Tibial artery (tissue), 4 donors: ENCODE results near the gene GJB4.
"Not testable (repeated sequence)": the region's sequence is repeated elsewhere in the genome, so short reads cannot be mapped to it uniquely, and the experiment has no call there.

Experiments used
- DNase-seq, 2 donors: peaks; one replicate each; pipeline ENCODE4 v3.0.0-alpha.2; 2019
- H3K27ac ChIP-seq, 2 donors: fragments of 200-600 bp; sonication (generic) in 1 of 2; 1 replicate in 1 of 2; 2 replicates in 1 of 2; pipeline ENCODE4 v1.5.1; 2018 to 2019; ENCODE audit warnings: mild to moderate bottlenecking in 1 of 2
- H3K27me3 ChIP-seq, 2 donors: fragments of 200-600 bp; sonication (generic) in 1 of 2; one replicate each; pipeline versions ENCODE4 v1.5.1 to v1.6.0; 2016 to 2019
- H3K36me3 ChIP-seq, 3 donors: fragments of 200-600 bp; sonication (generic) in 2 of 3; one replicate each; pipeline ENCODE4 v1.5.1; 2016 to 2019; ENCODE audit warnings: mild to moderate bottlenecking in 2 of 3
- H3K4me1 ChIP-seq, 4 donors: fragments of 200-600 bp; sonication (generic) in 2 of 4; 1 replicate in 3 of 4; 2 replicates in 1 of 4; pipeline ENCODE4 v1.5.1; 2016 to 2019
- H3K4me3 ChIP-seq, 2 donors: fragments of 200-600 bp; sonication (generic) in 1 of 2; 1 replicate in 1 of 2; 2 replicates in 1 of 2; pipeline ENCODE4 v1.5.1; 2018 to 2019; ENCODE audit warnings: mild to moderate bottlenecking in 2 of 2
- H3K9me3 ChIP-seq, 3 donors: fragments of 200-600 bp; sonication (generic) in 1 of 3; one replicate each; pipeline ENCODE4 v1.5.1; 2016 to 2019
- intact Hi-C: fragments of 100-400 bp; cut with DNase I; formaldehyde crosslinking; loops from one replicate; pipeline ENCODE4 v1.15.0; 2023; ENCODE audit warnings: low total_unique reads
- TF ChIP-seq, protein P1 (sequence below), 2 experiments: fragments of 200-600 bp in 1 of 2; fragments of 450-650 bp in 1 of 2; IDR thresholded peaks; one replicate each; pipeline ENCODE4 v1.5.1; 2017 to 2019; ENCODE audit warnings: antibody characterized with exemption in 2 of 2, mild to moderate bottlenecking in 1 of 2, moderate library complexity in 1 of 2

Gene GJB4

DNA sequence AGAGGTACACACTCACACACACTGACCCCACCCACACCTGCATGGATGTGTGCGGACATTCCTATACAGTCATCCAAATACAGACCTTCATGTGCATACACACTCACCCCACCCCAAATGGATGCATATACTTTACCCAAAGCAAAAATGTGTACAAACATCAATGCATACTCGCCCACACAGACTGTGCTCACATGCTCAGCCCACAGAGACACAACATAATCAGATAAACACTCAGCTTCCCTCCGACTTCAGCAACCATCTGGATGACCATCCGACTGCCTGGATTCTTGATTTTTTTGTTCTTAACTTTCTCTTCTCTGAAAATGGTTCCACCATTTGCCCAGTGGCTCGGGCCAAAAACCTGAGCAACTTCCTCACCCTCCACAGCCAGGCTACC lies 29.1 kb upstream of the GJB4 start:
- TF ChIP-seq, protein P1, sequence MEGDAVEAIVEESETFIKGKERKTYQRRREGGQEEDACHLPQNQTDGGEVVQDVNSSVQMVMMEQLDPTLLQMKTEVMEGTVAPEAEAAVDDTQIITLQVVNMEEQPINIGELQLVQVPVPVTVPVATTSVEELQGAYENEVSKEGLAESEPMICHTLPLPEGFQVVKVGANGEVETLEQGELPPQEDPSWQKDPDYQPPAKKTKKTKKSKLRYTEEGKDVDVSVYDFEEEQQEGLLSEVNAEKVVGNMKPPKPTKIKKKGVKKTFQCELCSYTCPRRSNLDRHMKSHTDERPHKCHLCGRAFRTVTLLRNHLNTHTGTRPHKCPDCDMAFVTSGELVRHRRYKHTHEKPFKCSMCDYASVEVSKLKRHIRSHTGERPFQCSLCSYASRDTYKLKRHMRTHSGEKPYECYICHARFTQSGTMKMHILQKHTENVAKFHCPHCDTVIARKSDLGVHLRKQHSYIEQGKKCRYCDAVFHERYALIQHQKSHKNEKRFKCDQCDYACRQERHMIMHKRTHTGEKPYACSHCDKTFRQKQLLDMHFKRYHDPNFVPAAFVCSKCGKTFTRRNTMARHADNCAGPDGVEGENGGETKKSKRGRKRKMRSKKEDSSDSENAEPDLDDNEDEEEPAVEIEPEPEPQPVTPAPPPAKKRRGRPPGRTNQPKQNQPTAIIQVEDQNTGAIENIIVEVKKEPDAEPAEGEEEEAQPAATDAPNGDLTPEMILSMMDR (IDR thresholded peaks at IDR 0.05): no peak
- Histone ChIP-seq H3K27ac (no peak overlapping the region), H3K4me3 (no peak overlapping the region), H3K4me1 (no peaks in the 10 kb centered on the region), H3K9me3 (no peaks in the 10 kb centered on the region), H3K27me3 (peaks cover 0 to 4% of the 10 kb centered on the region in 2 donors), H3K36me3 (no peaks in the 10 kb centered on the region)
- peak in 1 of 2 donors; percentile 27 for DNase-seq
- intact Hi-C loops: no loop called here

DNA sequence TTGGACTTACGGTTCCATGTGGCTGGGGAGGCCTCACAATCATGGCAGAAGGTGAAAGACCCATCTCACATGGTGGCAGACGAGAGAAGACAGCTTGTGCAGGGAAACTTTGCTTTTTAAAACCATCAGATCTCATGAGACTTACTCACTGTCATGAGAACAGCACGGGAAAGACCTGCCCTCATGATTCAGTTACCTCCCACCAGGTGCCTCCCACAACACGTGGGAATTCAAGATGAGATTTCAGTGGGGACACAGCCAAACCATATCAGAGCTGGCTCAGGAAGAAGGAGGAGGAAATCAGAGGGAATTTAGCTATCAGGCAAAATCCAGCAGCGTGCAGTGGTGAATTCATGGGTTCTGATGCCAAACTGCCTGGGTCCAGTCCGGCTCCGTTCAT lies 26.7 kb upstream of the GJB4 start:
- peak in 1 of 2 donors; percentile 15 for DNase-seq
- H3K27ac ChIP-seq, intact Hi-C loops, H3K4me1 ChIP-seq, H3K9me3 ChIP-seq, H3K36me3 ChIP-seq, H3K4me3 ChIP-seq, H3K27me3 ChIP-seq: not testable (repeated sequence)

DNA sequence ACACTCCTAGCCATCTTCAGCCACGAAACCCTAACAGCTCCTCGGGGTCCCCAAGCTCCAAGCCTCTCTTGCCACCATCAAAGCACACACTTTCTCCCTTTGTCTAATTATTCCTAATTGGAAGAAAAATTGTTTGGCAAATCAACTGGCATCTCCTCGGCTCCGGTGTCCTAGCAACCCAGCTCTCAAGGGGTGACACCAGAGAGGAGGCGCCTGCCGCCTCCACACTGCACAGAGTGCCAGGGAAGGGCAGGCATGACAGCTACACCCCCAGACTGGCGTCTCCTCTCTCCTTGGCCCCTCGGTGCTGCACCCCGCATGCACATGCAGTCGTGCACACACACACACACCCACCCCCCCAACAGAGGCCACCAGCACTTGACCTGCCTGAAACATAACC lies 22.8 kb upstream of the GJB4 start:
- TF ChIP-seq, protein P1 (IDR thresholded peaks at IDR 0.05): no peak
- peaks cover 0 to 7% of the 10 kb centered on the region in 2 donors for H3K27me3 ChIP-seq
- DNase-seq: no peak
- intact Hi-C loops: no loop called here
- no peak overlapping the region for H3K27ac ChIP-seq
- H3K4me3 ChIP-seq: no peak overlapping the region
- H3K36me3 ChIP-seq: no peaks in the 10 kb centered on the region
- no peaks in the 10 kb centered on the region for H3K9me3 ChIP-seq
- H3K4me1 ChIP-seq: no peaks in the 10 kb centered on the region

DNA sequence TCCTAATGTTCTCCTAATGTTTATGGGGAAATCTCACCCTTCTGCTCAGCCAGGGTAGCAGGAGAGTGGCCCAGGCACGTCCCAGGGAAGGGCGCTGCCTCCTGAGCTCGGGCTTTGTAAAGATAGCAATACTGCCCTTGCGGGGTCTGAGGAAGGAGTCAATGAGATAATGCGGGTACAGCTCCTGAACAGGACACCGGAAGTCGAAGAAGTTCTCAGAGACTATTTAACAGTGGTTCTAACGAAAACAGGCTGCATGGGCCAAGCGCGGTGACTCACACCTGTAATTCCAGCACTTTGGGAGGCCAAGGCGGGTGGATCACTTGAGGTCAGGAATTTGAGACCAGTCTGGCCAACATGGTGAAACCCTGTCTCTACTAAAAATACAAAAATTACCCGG lies 22.3 kb upstream of the GJB4 start:
- H3K4me3 ChIP-seq, H3K4me1 ChIP-seq, H3K36me3 ChIP-seq, intact Hi-C loops, DNase-seq, H3K27ac ChIP-seq, H3K9me3 ChIP-seq: not testable (repeated sequence)
- peaks cover 0 to 10% of the 10 kb centered on the region in 2 donors for H3K27me3 ChIP-seq

- H3K27ac ChIP-seq: no peak overlapping the region
- TF ChIP-seq, protein P1 (IDR thresholded peaks at IDR 0.05): no peak
- DNase-seq: no peak
Observed at GRCh38 chr1:34739613-34740012, 19.9 kb upstream of the GJB4 start.

DNA sequence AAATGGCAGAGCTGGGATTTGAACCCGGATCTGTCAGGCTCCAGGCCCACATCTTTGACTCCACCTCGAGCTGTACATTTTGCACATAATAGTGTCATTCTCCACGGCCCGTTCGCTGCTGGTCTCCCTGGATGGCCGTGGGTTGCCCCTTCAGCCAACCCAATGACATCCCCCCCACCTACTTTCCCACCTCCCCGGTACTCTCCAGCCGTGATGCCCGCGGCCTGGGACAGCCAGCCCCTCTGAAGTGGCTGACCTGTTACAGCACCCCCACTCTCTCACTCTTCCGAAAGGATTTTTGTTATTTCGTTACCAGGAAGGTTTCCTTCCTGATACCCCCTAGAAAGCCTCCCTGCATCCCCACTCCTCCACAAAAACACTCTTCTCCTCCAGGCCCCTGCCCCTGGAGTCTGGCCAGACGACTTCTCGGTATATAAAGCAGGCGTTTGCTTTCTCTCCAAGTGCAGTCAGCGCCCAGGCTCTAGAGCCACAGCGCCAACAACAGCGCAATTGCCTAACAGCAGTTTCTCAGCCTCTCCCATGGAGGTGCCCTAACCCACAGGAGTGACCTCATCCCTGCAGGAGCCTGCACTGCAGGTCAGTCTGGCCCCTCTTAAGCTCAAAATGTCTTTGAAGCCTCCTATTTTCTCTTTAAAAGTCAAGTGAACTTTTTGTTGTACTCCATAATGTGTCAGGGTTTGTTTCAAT lies 19.2 kb upstream of the GJB4 start:
- Histone ChIP-seq H3K27me3 (peaks cover 0 to 15% of the 10 kb centered on the region in 2 donors), H3K4me1 (peaks cover 0 to 6% (median 0%) of the 10 kb centered on the region in 4 donors), H3K4me3 (no peak overlapping the region), H3K27ac (no peak overlapping the region), H3K9me3 (no peaks in the 10 kb centered on the region), H3K36me3 (no peaks in the 10 kb centered on the region)
- intact Hi-C loops: loop anchor here (5.0 kb wide), 1 partner anchor 1108 kb away; no protein-coding TSS in a partner anchor
- no peak for DNase-seq
- TF ChIP-seq, protein P1 (IDR thresholded peaks at IDR 0.05): no peak

More at GRCh38 chr1:34739613-34740012, 19.9 kb upstream of the GJB4 start:
- H3K9me3 ChIP-seq: no peaks in the 10 kb centered on the region
- intact Hi-C loops: loop anchor here (5.0 kb wide), 1 partner anchor 1107 kb away; no protein-coding TSS in a partner anchor
- H3K4me3 ChIP-seq: no peak overlapping the region
- H3K4me1 ChIP-seq: peaks cover 0 to 6% (median 0%) of the 10 kb centered on the region in 4 donors
- H3K27me3 ChIP-seq: peaks cover 0 to 15% of the 10 kb centered on the region in 2 donors
- no peaks in the 10 kb centered on the region for H3K36me3 ChIP-seq
